HG03095 (cell line): Measurements from ENCODE around the gene S100G.

Experiments
- ATAC-seq: cut with Tn5 transposase; IDR thresholded peaks from one replicate; pipeline ENCODE4 v1.9.1; 2021; ENCODE audit warnings: moderate library complexity; ENCODE audit not compliant: unreplicated experiment

Gene S100G

DNA sequence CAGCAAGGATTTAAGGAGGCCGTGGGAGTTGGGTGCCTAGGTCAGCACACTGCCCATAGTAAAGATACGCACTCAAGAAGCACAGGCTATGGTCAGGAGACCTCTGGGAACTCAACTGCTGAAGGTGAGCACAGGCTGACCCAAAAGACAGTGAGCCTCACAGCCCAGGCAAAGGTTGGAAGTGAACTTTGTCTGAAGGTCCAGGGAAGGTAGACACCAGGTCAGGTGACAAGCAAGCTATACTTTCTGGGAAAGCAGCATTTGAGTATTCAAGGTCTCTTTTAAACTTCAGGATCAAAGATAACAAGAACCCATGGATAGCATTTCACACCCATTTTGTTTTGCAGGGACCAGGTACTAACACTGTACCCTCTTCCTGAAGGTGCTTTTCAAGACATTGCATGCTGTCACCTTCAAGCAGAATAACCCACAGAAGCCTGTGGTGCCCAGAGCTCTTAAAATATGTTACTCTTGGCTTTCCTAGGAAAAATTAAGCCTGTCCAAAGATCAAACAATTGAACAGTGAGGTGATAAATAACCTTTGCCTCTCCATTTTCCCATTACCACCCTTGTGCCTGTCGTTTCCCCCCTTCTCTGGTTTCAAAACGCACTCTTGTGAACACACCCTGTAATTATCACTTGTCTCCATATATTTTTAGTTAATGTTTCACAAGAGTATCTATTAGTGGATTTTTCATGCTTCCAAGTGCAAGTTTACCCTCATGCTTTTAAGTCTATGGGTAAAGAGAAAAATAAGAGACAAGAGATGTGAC, 3.4 kb upstream of the S100G start:
- ATAC-seq = no peak

- ATAC-seq = no peak
Observed at GRCh38 chrX:16651391-16652024, 1.6 kb downstream of the S100G start.

DNA sequence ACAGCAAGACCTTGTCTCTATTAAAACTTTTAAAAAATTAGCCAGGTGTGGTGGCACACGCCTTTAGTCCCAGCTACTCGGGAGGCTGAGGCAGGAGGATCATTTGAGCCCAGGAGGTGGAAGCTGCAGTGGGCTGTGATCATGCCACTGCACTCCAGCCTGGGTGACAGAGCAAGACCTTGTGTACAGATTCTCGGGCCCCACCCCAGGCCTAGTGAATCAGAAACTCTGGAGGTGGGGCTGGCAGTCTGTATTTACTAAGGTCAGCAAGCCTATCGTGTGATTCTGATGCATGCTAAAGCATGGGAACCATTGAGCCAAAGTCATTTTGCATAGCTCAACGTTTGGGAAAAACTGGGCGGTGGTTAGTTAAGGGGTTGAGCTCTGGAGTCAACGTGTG, 3.5 kb downstream of the S100G start:
- no peak for ATAC-seq

GRCh38 chrX:16654093-16654492, 4.1 kb downstream of the S100G start:
- no peak for ATAC-seq

GRCh38 chrX:16658284-16658683, 8.3 kb downstream of the S100G start:
- no peak for ATAC-seq

DNA sequence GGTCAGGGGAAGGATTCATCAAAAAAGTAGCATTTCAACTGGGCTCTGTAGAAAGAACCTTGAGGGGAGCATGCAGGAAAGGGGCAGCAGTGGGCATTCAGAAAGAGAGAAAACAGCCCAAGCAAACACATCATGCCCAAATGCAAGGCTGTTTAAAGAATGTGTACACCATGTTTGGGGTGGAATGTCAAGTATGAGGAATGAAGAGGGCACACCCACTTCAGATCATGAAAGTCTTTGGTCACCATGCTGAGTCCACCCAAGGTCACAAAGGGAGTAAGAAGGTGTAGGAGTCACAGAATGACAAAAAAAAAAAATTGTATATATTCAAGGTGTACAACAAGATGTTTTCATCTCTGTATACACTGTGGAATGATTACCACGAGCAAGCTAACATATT, 9.4 kb downstream of the S100G start:
- ATAC-seq = no peak

DNA sequence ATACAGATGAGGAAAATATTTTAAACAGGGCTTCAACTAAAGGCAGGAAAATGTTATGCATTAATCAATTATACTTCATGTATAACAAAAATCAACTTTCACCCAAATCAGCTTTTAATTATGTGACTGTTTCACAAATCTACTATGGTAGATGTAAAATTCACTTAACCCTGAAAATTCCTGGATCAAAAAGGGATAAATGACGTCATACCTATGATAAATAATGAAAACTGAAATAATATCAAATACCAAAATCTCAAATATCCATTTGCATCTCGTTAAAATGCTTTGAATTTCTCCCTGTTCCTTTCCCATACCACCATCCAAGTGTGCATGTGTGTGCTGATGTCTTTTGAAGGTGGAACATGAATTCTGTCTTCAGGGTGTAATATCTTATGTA, 11.5 kb downstream of the S100G start:
- no peak for ATAC-seq

DNA sequence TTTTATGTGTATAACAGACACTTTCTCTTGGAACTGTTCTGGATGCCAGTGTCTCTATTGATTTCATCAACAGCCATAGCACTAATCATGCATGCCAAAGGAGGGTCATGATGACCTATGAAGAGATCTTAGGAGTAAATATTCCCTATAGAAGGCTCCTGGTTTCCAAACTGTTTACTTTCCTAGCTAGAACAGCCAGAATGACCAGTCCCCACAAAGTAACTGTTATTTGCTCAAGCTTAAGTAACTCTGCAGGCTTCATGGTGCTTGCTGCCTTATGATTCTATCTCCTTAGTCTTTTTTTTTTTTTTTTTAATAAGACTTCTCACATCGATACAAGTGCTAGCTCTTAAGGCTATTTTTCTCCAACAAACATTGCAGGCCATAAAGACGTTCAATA, 12.4 kb downstream of the S100G start:
- ATAC-seq = no peak

GRCh38 chrX:16664074-16664473, 14.1 kb downstream of the S100G start:
- ATAC-seq = no peak

DNA sequence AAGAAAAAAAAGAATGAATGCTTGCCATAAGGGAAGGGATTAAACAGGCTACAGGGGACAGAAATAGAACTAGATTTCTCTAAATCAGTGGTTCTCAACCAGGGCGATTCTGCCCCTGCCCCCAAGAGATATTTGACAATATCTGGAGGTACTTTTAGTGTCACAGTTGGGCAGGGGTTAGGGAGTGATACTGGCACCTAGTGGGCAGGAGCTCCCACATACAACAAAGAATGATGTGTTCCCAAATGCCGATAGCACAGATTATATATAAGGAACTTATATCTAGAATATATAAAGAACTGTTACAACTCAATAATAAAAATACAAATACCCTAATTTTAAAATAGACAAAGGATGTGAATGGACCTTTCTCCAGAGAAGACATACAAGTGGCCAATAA, 14.7 kb downstream of the S100G start:
- ATAC-seq = no peak

DNA sequence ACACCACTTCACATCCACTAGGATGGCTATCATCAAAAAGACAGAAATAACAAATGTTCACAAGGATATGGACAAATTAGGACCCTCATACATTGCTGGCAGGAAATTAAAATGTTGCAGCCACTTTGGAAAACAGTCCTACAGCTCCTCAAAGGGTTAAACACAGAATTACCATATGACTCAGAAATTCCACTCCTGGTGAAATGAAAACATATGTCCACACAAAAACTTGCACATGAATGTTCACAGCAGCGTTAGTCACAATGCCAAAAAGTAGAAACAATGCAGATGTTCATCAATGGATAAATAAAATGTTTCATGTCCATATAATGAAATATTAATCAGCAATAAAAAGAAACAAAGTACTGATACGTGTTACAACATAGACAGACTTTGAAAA, 15.1 kb downstream of the S100G start:
- ATAC-seq = no peak

GRCh38 chrX:16666541-16666940, 16.6 kb downstream of the S100G start:
- no peak for ATAC-seq

GRCh38 chrX:16671005-16671404, 21.0 kb downstream of the S100G start:
- ATAC-seq = no peak

- no peak for ATAC-seq
Observed at GRCh38 chrX:16678689-16679088, 28.7 kb downstream of the S100G start.

- ATAC-seq = no peak
Observed at GRCh38 chrX:16683007-16683664, 33.2 kb downstream of the S100G start.

- no peak for ATAC-seq
Observed at GRCh38 chrX:16687514-16687913, 37.6 kb downstream of the S100G start.

- ATAC-seq = no peak
Observed at GRCh38 chrX:16695079-16695676, 45.2 kb downstream of the S100G start.

DNA sequence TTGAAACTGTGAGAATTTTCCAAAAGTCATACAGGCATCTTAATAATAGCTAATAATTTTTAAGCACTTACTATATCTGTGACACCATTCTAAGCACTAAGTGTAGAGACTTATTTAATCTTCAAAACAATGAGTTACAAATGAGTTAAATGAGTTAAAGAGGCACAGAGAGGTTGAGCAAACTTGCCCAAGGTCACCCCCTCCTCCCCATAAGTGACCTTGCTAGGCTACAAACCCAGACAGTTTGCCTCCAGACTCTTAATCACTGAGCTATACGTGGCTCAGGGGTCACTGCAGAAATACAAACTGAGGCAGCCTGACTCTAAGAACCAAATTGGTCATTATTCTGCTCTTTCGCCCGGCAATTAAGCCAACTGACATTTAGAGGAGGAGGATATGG, 47.0 kb downstream of the S100G start:
- ATAC-seq = no peak

GRCh38 chrX:16699389-16699788, 49.4 kb downstream of the S100G start:
- no peak for ATAC-seq

GRCh38 chrX:16700734-16701133, 50.8 kb downstream of the S100G start:
- ATAC-seq = no peak

- ATAC-seq = no peak
Observed at GRCh38 chrX:16702700-16703599, 53.0 kb downstream of the S100G start.
